ENCODE results near the gene TMIGD3. TPM values are rescaled to one million over a fixed set of nuclear protein-coding genes. Genes with fewer than 3 reads are reported as not detected.
"Not testable (repeated sequence)": the region's sequence is repeated elsewhere in the genome, so short reads cannot be mapped to it uniquely, and the experiment has no call there.

The TMIGD3 gene
- total RNA-seq = not detected in 3 replicates

- no peaks in the 10 kb centered on the region for H3K9me3 Mint-ChIP-seq
These were observed at the start of gene TMIGD3, which contains the start of gene ADORA3 for GRCh38 chr1:111503585-111504060. Gene TMIGD3, minus strand, starts transcription at chr1:111503633. Its CDS starts 279 bp downstream, at chr1:111503354. Gene ADORA3, minus strand, starts transcription at chr1:111503633. Its CDS starts 279 bp downstream, at chr1:111503354.

GRCh38 chr1:111553196-111553595 lies 49.8 kb upstream of the TMIGD3 start:
- TF ChIP-seq CTCF (IDR thresholded peaks at IDR 0.05; ENCODE audit: unreplicated experiment) = no peak
- Mint-ChIP-seq H3K9me3 (no peaks in the 10 kb centered on the region), H3K36me3 (no peaks in the 10 kb centered on the region), H3K27ac (no peak overlapping the region), H3K4me3 (no peak overlapping the region), H3K27me3 (ENCODE audit: low read depth) (peaks cover 2% of the 10 kb centered on the region), H3K4me1 (no peaks in the 10 kb centered on the region)
- DNase-seq (ENCODE audit: low spot score in 2 of 2, unreplicated experiment in 2 of 2) = no peak

More at GRCh38 chr1:111503585-111504060, at the start of gene TMIGD3, which contains the start of gene ADORA3:
- DNase-seq (ENCODE audit: low spot score in 2 of 2, unreplicated experiment in 2 of 2) = no peak
- Mint-ChIP-seq H3K4me1 (peaks cover 13% of the 10 kb centered on the region), H3K4me3 (no peak within 1 kb of the TSS), H3K27me3 (ENCODE audit: low read depth) (peaks cover 23% of the 10 kb centered on the region), H3K27ac (no peak within 1 kb of the TSS), H3K36me3 (no peaks in the 10 kb centered on the region)
- TF ChIP-seq CTCF (IDR thresholded peaks at IDR 0.05; ENCODE audit: unreplicated experiment) = no peak

- Mint-ChIP-seq H3K36me3 (no peaks in the 10 kb centered on the region), H3K27me3 (ENCODE audit: low read depth) (peaks cover 2% of the 10 kb centered on the region), H3K27ac (no peak overlapping the region), H3K9me3 (no peaks in the 10 kb centered on the region), H3K4me3 (no peak overlapping the region), H3K4me1 (no peaks in the 10 kb centered on the region)
- no peak for DNase-seq (ENCODE audit: low spot score in 2 of 2, unreplicated experiment in 2 of 2)
- no peak for TF ChIP-seq CTCF (IDR thresholded peaks at IDR 0.05; ENCODE audit: unreplicated experiment)
These were observed 49.2 kb upstream of the TMIGD3 start for GRCh38 chr1:111552587-111552986.

- H3K4me1 Mint-ChIP-seq = no peaks in the 10 kb centered on the region
These were observed 48.4 kb upstream of the TMIGD3 start for GRCh38 chr1:111551623-111552411.

GRCh38 chr1:111547786-111548185 lies 44.4 kb upstream of the TMIGD3 start:
- not testable (repeated sequence) for DNase-seq (ENCODE audit: low spot score in 2 of 2, unreplicated experiment in 2 of 2); H3K27me3 Mint-ChIP-seq (ENCODE audit: low read depth); H3K36me3 Mint-ChIP-seq; H3K4me1 Mint-ChIP-seq; H3K4me3 Mint-ChIP-seq; H3K27ac Mint-ChIP-seq
- peaks cover 13% of the 10 kb centered on the region for H3K9me3 Mint-ChIP-seq

More at GRCh38 chr1:111551623-111552411, 48.4 kb upstream of the TMIGD3 start:
- no peaks in the 10 kb centered on the region for H3K9me3 Mint-ChIP-seq
- no peak overlapping the region for H3K4me3 Mint-ChIP-seq
- peaks cover under 1% of the 10 kb centered on the region for H3K27me3 Mint-ChIP-seq (ENCODE audit: low read depth)
- no peaks in the 10 kb centered on the region for H3K36me3 Mint-ChIP-seq
- no peak for DNase-seq (ENCODE audit: low spot score in 2 of 2, unreplicated experiment in 2 of 2)
- no peak for TF ChIP-seq CTCF (IDR thresholded peaks at IDR 0.05; ENCODE audit: unreplicated experiment)
- no peak overlapping the region for H3K27ac Mint-ChIP-seq

GRCh38 chr1:111542187-111542586 lies 38.8 kb upstream of the TMIGD3 start:
- H3K4me3 Mint-ChIP-seq = no peak overlapping the region
- DNase-seq (ENCODE audit: low spot score in 2 of 2, unreplicated experiment in 2 of 2) = no peak
- peaks cover 1% of the 10 kb centered on the region for H3K36me3 Mint-ChIP-seq
- peaks cover 13% of the 10 kb centered on the region for H3K9me3 Mint-ChIP-seq
- no peak overlapping the region for H3K27ac Mint-ChIP-seq
- TF ChIP-seq CTCF (IDR thresholded peaks at IDR 0.05; ENCODE audit: unreplicated experiment) = no peak
- H3K4me1 Mint-ChIP-seq = peaks cover 9% of the 10 kb centered on the region
- H3K27me3 Mint-ChIP-seq (ENCODE audit: low read depth) = no peaks in the 10 kb centered on the region

Data from mesothelial cell of epicardium (in vitro differentiated cells).